ENCODE results near the gene HUS1B.

DNA sequence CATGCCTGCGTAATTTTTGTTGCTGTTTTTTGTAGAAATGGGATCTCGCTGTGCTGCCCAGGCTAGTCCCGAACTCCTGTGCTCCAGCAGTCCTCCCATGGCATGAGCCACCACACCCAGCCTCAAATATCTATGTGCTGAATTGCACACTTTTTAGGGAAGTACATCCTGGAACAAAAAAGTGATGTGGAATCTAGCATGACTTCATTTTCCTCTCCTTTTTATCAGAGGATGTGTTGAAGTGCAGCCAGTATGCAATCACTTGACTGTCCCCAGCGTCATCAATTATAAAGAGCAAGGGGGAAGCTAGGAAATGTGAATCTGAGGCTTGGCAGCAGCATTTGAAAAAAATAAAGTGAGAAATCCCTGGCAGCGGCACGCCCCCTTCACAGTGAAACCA is 42.4 kb upstream of the HUS1B start:
- TF ChIP-seq, protein P1, sequence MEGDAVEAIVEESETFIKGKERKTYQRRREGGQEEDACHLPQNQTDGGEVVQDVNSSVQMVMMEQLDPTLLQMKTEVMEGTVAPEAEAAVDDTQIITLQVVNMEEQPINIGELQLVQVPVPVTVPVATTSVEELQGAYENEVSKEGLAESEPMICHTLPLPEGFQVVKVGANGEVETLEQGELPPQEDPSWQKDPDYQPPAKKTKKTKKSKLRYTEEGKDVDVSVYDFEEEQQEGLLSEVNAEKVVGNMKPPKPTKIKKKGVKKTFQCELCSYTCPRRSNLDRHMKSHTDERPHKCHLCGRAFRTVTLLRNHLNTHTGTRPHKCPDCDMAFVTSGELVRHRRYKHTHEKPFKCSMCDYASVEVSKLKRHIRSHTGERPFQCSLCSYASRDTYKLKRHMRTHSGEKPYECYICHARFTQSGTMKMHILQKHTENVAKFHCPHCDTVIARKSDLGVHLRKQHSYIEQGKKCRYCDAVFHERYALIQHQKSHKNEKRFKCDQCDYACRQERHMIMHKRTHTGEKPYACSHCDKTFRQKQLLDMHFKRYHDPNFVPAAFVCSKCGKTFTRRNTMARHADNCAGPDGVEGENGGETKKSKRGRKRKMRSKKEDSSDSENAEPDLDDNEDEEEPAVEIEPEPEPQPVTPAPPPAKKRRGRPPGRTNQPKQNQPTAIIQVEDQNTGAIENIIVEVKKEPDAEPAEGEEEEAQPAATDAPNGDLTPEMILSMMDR (IDR thresholded peaks at IDR 0.05), result no peak
- no peak for TF ChIP-seq POLR2A (IDR thresholded peaks at IDR 0.05)

Data from thyroid gland (tissue), 4 donors.